ENCODE results near the gene ARL2BP. TPM values are rescaled to one million over a fixed set of nuclear protein-coding genes. Genes with fewer than 3 reads are reported as not detected.

Gene ARL2BP
- polyA plus RNA-seq, 1 donor (not counting 4 experiments of a cell fraction or from before 2014, with no cell fraction given): 98.0 TPM

DNA sequence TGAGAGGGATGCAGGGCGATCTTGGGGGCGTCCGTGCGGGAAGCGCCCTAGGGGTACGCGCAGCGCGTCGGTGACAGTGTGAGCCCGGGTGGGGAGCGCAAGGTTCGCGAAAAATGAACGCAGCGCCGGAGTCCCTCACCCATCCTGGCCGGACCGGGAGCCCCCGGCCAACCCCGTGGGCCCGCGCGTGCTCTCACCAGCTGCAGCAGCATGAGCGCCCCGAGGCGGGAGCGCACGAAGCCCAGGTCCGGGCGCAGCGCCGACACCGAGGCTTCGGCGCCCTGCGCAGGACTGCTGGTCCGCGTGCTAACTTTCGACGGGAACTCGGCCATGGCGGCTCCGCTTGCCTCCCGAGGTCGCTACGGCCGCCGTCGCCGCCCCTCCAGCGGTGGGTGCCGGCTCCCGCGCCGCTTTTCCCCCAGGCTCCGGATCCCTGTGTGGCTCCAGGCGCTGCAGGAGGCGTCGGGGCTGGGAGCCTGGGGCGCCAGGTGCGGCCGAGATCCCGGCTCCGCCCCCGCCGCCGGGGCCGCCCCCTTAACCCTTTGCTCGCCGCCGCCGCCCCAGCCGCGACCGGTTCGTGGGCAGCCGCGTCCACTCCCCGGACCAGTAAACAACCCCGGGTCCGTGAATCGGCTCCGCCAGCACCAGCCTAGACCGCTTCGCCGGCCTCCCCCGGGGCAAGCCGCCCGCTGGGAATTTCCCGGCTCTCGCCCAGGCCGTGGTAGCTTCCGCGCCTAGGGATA is 39.3 kb downstream of the ARL2BP start, which contains the start of gene PLLP:
PLLP (minus strand) TSS at position 464 of the 743 bp plus-strand sequence; CDS start at position 332, 132 bp downstream.
- H3K9ac ChIP-seq (ENCODE audit: control insufficient read depth, extremely low read depth, insufficient read depth, low read length): peak within 1 kb of the TSS; percentile 63
- DNase-seq (ENCODE audit: low read depth, low spot score) (no peak), FAIRE-seq (no peak)
- no peaks in the 10 kb centered on the region for H3K36me3 ChIP-seq (ENCODE audit: control insufficient read depth in 2 of 2, extremely low read depth in 1 of 2, insufficient read depth in 2 of 2, low read length in 2 of 2)
- peaks cover 10% of the 10 kb centered on the region for H3K27me3 ChIP-seq (ENCODE audit: control insufficient read depth, extremely low read depth, insufficient read depth, low read length)
- peak within 1 kb of the TSS; percentile 70 for H2AFZ ChIP-seq (ENCODE audit: control insufficient read depth, low read length)
- H4K20me1 ChIP-seq (ENCODE audit: control insufficient read depth, extremely low read depth, insufficient read depth, low read length): no peaks in the 10 kb centered on the region
- no peak for TF ChIP-seq EZH2 (IDR thresholded peaks at IDR 0.05; ENCODE audit: low read length)
- TF ChIP-seq, protein P1, sequence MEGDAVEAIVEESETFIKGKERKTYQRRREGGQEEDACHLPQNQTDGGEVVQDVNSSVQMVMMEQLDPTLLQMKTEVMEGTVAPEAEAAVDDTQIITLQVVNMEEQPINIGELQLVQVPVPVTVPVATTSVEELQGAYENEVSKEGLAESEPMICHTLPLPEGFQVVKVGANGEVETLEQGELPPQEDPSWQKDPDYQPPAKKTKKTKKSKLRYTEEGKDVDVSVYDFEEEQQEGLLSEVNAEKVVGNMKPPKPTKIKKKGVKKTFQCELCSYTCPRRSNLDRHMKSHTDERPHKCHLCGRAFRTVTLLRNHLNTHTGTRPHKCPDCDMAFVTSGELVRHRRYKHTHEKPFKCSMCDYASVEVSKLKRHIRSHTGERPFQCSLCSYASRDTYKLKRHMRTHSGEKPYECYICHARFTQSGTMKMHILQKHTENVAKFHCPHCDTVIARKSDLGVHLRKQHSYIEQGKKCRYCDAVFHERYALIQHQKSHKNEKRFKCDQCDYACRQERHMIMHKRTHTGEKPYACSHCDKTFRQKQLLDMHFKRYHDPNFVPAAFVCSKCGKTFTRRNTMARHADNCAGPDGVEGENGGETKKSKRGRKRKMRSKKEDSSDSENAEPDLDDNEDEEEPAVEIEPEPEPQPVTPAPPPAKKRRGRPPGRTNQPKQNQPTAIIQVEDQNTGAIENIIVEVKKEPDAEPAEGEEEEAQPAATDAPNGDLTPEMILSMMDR (optimal IDR thresholded peaks at IDR 0.05 in 1 of 3, IDR thresholded peaks at IDR 0.05 in 1 of 3, conservative IDR thresholded peaks at IDR 0.05 in 1 of 3; ENCODE audit: extremely low read depth in 1 of 3, insufficient read depth in 2 of 3, low read length in 3 of 3): no peak
- peak within 1 kb of the TSS; percentile 71 for H3K4me2 ChIP-seq (ENCODE audit: control insufficient read depth, extremely low read depth, insufficient read depth, low read depth, low read length)
- peak within 1 kb of the TSS; percentile 50 to 61 (median 56) for H3K4me3 ChIP-seq (ENCODE audit: control insufficient read depth in 2 of 3, extremely low read depth in 1 of 3, insufficient read depth in 2 of 3, low read depth in 1 of 3, low read length in 3 of 3)
- peaks cover 15% of the 10 kb centered on the region for H3K4me1 ChIP-seq (ENCODE audit: control insufficient read depth, extremely low read depth, insufficient read depth, low read length)
- no peaks in the 10 kb centered on the region for H3K79me2 ChIP-seq (ENCODE audit: control insufficient read depth, insufficient read depth, low read length)
- H3K9me3 ChIP-seq (ENCODE audit: control insufficient read depth, low read depth, low read length): no peaks in the 10 kb centered on the region
- H3K27ac ChIP-seq (ENCODE audit: control insufficient read depth, insufficient read depth, low read length): no peak within 1 kb of the TSS
- no peaks in the 10 kb centered on the region for H3K9me1 ChIP-seq (ENCODE audit: control insufficient read depth, extremely low read depth, insufficient read depth, low read length)
- dilution Hi-C loops (cut with MboI; ENCODE audit: extremely low pct_ligation_motif_present, low sequenced_read_pairs): no loop called here

DNA sequence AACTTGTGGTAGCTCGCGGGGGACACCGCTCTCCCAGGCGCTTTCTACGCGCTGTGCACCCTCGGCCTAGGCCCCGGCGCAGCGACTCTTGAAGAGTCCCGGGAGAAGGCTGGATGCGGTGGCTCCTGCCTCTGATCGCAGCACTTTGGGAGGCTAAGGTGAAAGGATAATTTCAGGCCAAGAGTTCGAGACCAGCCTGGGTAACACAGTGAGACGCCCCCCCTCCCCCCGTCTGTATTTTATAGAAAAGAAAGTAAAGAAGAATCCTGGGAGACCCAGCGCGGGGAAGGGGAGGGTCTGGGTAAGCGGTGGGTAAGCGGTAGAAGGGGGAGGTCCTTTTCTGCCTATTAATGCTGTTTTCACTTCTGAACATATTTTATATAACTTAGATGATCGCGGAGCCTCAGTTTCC is 39.9 kb downstream of the ARL2BP start:
- peak overlapping the region; percentile 71 for H3K4me2 ChIP-seq (ENCODE audit: control insufficient read depth, extremely low read depth, insufficient read depth, low read depth, low read length)
- H4K20me1 ChIP-seq (ENCODE audit: control insufficient read depth, extremely low read depth, insufficient read depth, low read length): no peaks in the 10 kb centered on the region
- FAIRE-seq (no peak), DNase-seq (ENCODE audit: low read depth, low spot score) (no peak)
- peaks cover 11% of the 10 kb centered on the region for H3K4me1 ChIP-seq (ENCODE audit: control insufficient read depth, extremely low read depth, insufficient read depth, low read length)
- peak overlapping the region; percentile 70 for H2AFZ ChIP-seq (ENCODE audit: control insufficient read depth, low read length)
- H3K36me3 ChIP-seq (ENCODE audit: control insufficient read depth in 2 of 2, extremely low read depth in 1 of 2, insufficient read depth in 2 of 2, low read length in 2 of 2): no peaks in the 10 kb centered on the region
- dilution Hi-C loops (cut with MboI; ENCODE audit: extremely low pct_ligation_motif_present, low sequenced_read_pairs): no loop called here
- H3K9me3 ChIP-seq (ENCODE audit: control insufficient read depth, low read depth, low read length): no peaks in the 10 kb centered on the region
- no peaks in the 10 kb centered on the region for H3K9me1 ChIP-seq (ENCODE audit: control insufficient read depth, extremely low read depth, insufficient read depth, low read length)
- no peaks in the 10 kb centered on the region for H3K79me2 ChIP-seq (ENCODE audit: control insufficient read depth, insufficient read depth, low read length)
- no peak for TF ChIP-seq EZH2 (IDR thresholded peaks at IDR 0.05; ENCODE audit: low read length)
- TF ChIP-seq, protein P1 (optimal IDR thresholded peaks at IDR 0.05 in 1 of 3, IDR thresholded peaks at IDR 0.05 in 1 of 3, conservative IDR thresholded peaks at IDR 0.05 in 1 of 3; ENCODE audit: extremely low read depth in 1 of 3, insufficient read depth in 2 of 3, low read length in 3 of 3): no peak
- peaks cover 10% of the 10 kb centered on the region for H3K27me3 ChIP-seq (ENCODE audit: control insufficient read depth, extremely low read depth, insufficient read depth, low read length)
- peak overlapping the region; percentile 50 to 61 (median 56) for H3K4me3 ChIP-seq (ENCODE audit: control insufficient read depth in 2 of 3, extremely low read depth in 1 of 3, insufficient read depth in 2 of 3, low read depth in 1 of 3, low read length in 3 of 3)
- no peak overlapping the region for H3K27ac ChIP-seq (ENCODE audit: control insufficient read depth, insufficient read depth, low read length)
- H3K9ac ChIP-seq (ENCODE audit: control insufficient read depth, extremely low read depth, insufficient read depth, low read length): peak overlapping the region; percentile 63

Data from keratinocyte (primary cell).